ENCODE measurements around the gene AGK. TPM values are rescaled to one million over a fixed set of nuclear protein-coding genes. Genes with fewer than 3 reads are reported as not detected.

Gene AGK
- polyA plus RNA-seq, 1 donor (not counting 4 experiments of a cell fraction or from before 2014, with no cell fraction given): 40.0 TPM

DNA sequence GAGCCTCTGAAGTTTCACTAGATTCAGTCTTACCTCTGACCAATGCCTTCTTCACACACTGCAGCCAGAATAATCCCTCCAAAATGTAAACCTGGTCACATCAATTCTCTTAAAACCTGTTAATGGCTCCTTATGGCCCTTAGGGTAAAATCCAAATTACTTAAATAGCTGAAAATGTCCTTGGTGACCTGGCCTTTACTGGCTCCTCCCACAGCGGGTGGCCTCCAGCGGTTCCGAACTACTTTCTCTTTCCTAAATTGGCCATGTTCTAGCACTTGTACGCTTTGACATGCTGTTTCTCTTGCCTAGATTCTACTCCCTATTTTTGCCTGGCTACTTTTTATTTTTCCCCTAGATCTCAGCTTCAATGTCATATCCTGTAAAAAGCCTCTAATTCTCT lies 36.1 kb downstream of the AGK start:
- Histone ChIP-seq H3K9me3 (ENCODE audit: control insufficient read depth, low read depth, low read length) (no peaks in the 10 kb centered on the region), H3K36me3 (ENCODE audit: control insufficient read depth in 2 of 2, extremely low read depth in 1 of 2, insufficient read depth in 2 of 2, low read length in 2 of 2) (peaks cover 0 to 2% of the 10 kb centered on the region in 2 experiments), H3K4me3 (ENCODE audit: control insufficient read depth in 2 of 3, extremely low read depth in 1 of 3, insufficient read depth in 2 of 3, low read depth in 1 of 3, low read length in 3 of 3) (no peak overlapping the region), H3K79me2 (ENCODE audit: control insufficient read depth, insufficient read depth, low read length) (peaks cover 2% of the 10 kb centered on the region), H4K20me1 (ENCODE audit: control insufficient read depth, extremely low read depth, insufficient read depth, low read length) (no peaks in the 10 kb centered on the region), H3K27me3 (ENCODE audit: control insufficient read depth, extremely low read depth, insufficient read depth, low read length) (no peaks in the 10 kb centered on the region), H3K4me1 (ENCODE audit: control insufficient read depth, extremely low read depth, insufficient read depth, low read length) (peaks cover 32% of the 10 kb centered on the region), H3K4me2 (ENCODE audit: control insufficient read depth, extremely low read depth, insufficient read depth, low read depth, low read length) (no peak overlapping the region), H3K27ac (ENCODE audit: control insufficient read depth, insufficient read depth, low read length) (no peak overlapping the region), H2AFZ (ENCODE audit: control insufficient read depth, low read length) (no peak overlapping the region), H3K9me1 (ENCODE audit: control insufficient read depth, extremely low read depth, insufficient read depth, low read length) (no peaks in the 10 kb centered on the region), H3K9ac (ENCODE audit: control insufficient read depth, extremely low read depth, insufficient read depth, low read length) (no peak overlapping the region)
- DNase-seq (ENCODE audit: low read depth, low spot score): no peak
- no peak for FAIRE-seq
- TF ChIP-seq, protein P1, sequence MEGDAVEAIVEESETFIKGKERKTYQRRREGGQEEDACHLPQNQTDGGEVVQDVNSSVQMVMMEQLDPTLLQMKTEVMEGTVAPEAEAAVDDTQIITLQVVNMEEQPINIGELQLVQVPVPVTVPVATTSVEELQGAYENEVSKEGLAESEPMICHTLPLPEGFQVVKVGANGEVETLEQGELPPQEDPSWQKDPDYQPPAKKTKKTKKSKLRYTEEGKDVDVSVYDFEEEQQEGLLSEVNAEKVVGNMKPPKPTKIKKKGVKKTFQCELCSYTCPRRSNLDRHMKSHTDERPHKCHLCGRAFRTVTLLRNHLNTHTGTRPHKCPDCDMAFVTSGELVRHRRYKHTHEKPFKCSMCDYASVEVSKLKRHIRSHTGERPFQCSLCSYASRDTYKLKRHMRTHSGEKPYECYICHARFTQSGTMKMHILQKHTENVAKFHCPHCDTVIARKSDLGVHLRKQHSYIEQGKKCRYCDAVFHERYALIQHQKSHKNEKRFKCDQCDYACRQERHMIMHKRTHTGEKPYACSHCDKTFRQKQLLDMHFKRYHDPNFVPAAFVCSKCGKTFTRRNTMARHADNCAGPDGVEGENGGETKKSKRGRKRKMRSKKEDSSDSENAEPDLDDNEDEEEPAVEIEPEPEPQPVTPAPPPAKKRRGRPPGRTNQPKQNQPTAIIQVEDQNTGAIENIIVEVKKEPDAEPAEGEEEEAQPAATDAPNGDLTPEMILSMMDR (optimal IDR thresholded peaks at IDR 0.05 in 1 of 3, IDR thresholded peaks at IDR 0.05 in 1 of 3, conservative IDR thresholded peaks at IDR 0.05 in 1 of 3; ENCODE audit: extremely low read depth in 1 of 3, insufficient read depth in 2 of 3, low read length in 3 of 3): no peak
- no peak for TF ChIP-seq EZH2 (IDR thresholded peaks at IDR 0.05; ENCODE audit: low read length)
- dilution Hi-C loops (cut with MboI; ENCODE audit: extremely low pct_ligation_motif_present, low sequenced_read_pairs): no loop called here

GRCh38 chr7:141588912-141589311 lies 37.7 kb downstream of the AGK start:
- Histone ChIP-seq H3K27me3 (ENCODE audit: control insufficient read depth, extremely low read depth, insufficient read depth, low read length) (no peaks in the 10 kb centered on the region), H3K4me3 (ENCODE audit: control insufficient read depth in 2 of 3, extremely low read depth in 1 of 3, insufficient read depth in 2 of 3, low read depth in 1 of 3, low read length in 3 of 3) (no peak overlapping the region), H2AFZ (ENCODE audit: control insufficient read depth, low read length) (no peak overlapping the region), H3K9me1 (ENCODE audit: control insufficient read depth, extremely low read depth, insufficient read depth, low read length) (no peaks in the 10 kb centered on the region), H3K9ac (ENCODE audit: control insufficient read depth, extremely low read depth, insufficient read depth, low read length) (no peak overlapping the region), H3K4me1 (ENCODE audit: control insufficient read depth, extremely low read depth, insufficient read depth, low read length) (peaks cover 32% of the 10 kb centered on the region), H4K20me1 (ENCODE audit: control insufficient read depth, extremely low read depth, insufficient read depth, low read length) (no peaks in the 10 kb centered on the region), H3K9me3 (ENCODE audit: control insufficient read depth, low read depth, low read length) (no peaks in the 10 kb centered on the region), H3K27ac (ENCODE audit: control insufficient read depth, insufficient read depth, low read length) (no peak overlapping the region), H3K4me2 (ENCODE audit: control insufficient read depth, extremely low read depth, insufficient read depth, low read depth, low read length) (no peak overlapping the region), H3K79me2 (ENCODE audit: control insufficient read depth, insufficient read depth, low read length) (peaks cover 2% of the 10 kb centered on the region), H3K36me3 (ENCODE audit: control insufficient read depth in 2 of 2, extremely low read depth in 1 of 2, insufficient read depth in 2 of 2, low read length in 2 of 2) (peaks cover 2% of the 10 kb centered on the region in 2 experiments)
- no peak for TF ChIP-seq EZH2 (IDR thresholded peaks at IDR 0.05; ENCODE audit: low read length)
- TF ChIP-seq, protein P1 (optimal IDR thresholded peaks at IDR 0.05 in 1 of 3, IDR thresholded peaks at IDR 0.05 in 1 of 3, conservative IDR thresholded peaks at IDR 0.05 in 1 of 3; ENCODE audit: extremely low read depth in 1 of 3, insufficient read depth in 2 of 3, low read length in 3 of 3): no peak
- DNase-seq (ENCODE audit: low read depth, low spot score) (no peak), FAIRE-seq (no peak)
- dilution Hi-C loops (cut with MboI; ENCODE audit: extremely low pct_ligation_motif_present, low sequenced_read_pairs): no loop called here

Measured in keratinocyte (primary cell).